ENCODE results near the gene KDM7A.
A peak's percentile ranks its signal among the peaks of the same experiment; 100 is the strongest.

KDM7A gene

GRCh38 chr7:140056431-140057142 is 120.2 kb downstream of the KDM7A start:
- no peak for FAIRE-seq
- no peak for DNase-seq (ENCODE audit: low spot score)

GRCh38 chr7:140055833-140056232 is 121.0 kb downstream of the KDM7A start:
- no peak for FAIRE-seq

GRCh38 chr7:140054751-140055150 is 122.0 kb downstream of the KDM7A start:
- FAIRE-seq: no peak
- no peak for DNase-seq (ENCODE audit: low spot score)

More at GRCh38 chr7:140055833-140056232, 121.0 kb downstream of the KDM7A start:
- no peak for DNase-seq (ENCODE audit: low spot score)

GRCh38 chr7:140053812-140054539 is 122.8 kb downstream of the KDM7A start:
- DNase-seq (ENCODE audit: low spot score) (no peak), FAIRE-seq (no peak)

- DNase-seq (ENCODE audit: low spot score) (no peak), FAIRE-seq (no peak)
Measured at GRCh38 chr7:140051820-140052219, 125.0 kb downstream of the KDM7A start.

- DNase-seq (ENCODE audit: low spot score) (no peak), FAIRE-seq (no peak)
Measured at GRCh38 chr7:140050100-140050499, 126.7 kb downstream of the KDM7A start.

- FAIRE-seq: no peak
- peak; percentile 13 for DNase-seq (ENCODE audit: low spot score)
Measured at GRCh38 chr7:140049339-140050024, 127.3 kb downstream of the KDM7A start.

GRCh38 chr7:140048989-140049338 is 127.8 kb downstream of the KDM7A start:
- no peak for DNase-seq (ENCODE audit: low spot score)
- no peak for FAIRE-seq

- no peak for FAIRE-seq
Measured at GRCh38 chr7:140048138-140048537, 128.6 kb downstream of the KDM7A start.

GRCh38 chr7:140047197-140047596 is 129.6 kb downstream of the KDM7A start:
- FAIRE-seq: no peak
- DNase-seq (ENCODE audit: low spot score): no peak

More at GRCh38 chr7:140048138-140048537, 128.6 kb downstream of the KDM7A start:
- DNase-seq (ENCODE audit: low spot score): no peak

GRCh38 chr7:140045697-140046096 is 131.1 kb downstream of the KDM7A start:
- DNase-seq (ENCODE audit: low spot score) (no peak), FAIRE-seq (no peak)

GRCh38 chr7:140044251-140044650 is 132.5 kb downstream of the KDM7A start:
- DNase-seq (ENCODE audit: low spot score) (no peak), FAIRE-seq (no peak)

GRCh38 chr7:140042386-140042670 is 134.5 kb downstream of the KDM7A start:
- no peak for FAIRE-seq
- no peak for DNase-seq (ENCODE audit: low spot score)

- FAIRE-seq (no peak), DNase-seq (ENCODE audit: low spot score) (no peak)
Measured at GRCh38 chr7:140041659-140042385, 135.0 kb downstream of the KDM7A start.

GRCh38 chr7:140039896-140040295 is 136.9 kb downstream of the KDM7A start:
- FAIRE-seq: no peak

GRCh38 chr7:140039066-140039465 is 137.7 kb downstream of the KDM7A start:
- DNase-seq (ENCODE audit: low spot score) (no peak), FAIRE-seq (no peak)

More at GRCh38 chr7:140039896-140040295, 136.9 kb downstream of the KDM7A start:
- DNase-seq (ENCODE audit: low spot score): no peak

GRCh38 chr7:140036224-140036962 is 140.4 kb downstream of the KDM7A start:
- DNase-seq (ENCODE audit: low spot score): no peak

GRCh38 chr7:140035400-140036223 is 141.2 kb downstream of the KDM7A start:
- peak; percentile 14 for DNase-seq (ENCODE audit: low spot score)

More at GRCh38 chr7:140036224-140036962, 140.4 kb downstream of the KDM7A start:
- FAIRE-seq: no peak

More at GRCh38 chr7:140035400-140036223, 141.2 kb downstream of the KDM7A start:
- no peak for FAIRE-seq

All from urothelium cell line (cell line).